ENCODE results near the gene GRHPR. TPM values are rescaled to one million over a fixed set of nuclear protein-coding genes. Genes with fewer than 3 reads are reported as not detected.
"Not testable (repeated sequence)": the region's sequence is repeated elsewhere in the genome, so short reads cannot be mapped to it uniquely, and the experiment has no call there.

GRHPR gene
- total RNA-seq, 1 donor from 2014 or later = 61.6 TPM

- DNase-seq = no peak
Observed at GRCh38 chr9:37423508-37423907, 1.0 kb downstream of the GRHPR start.

DNA sequence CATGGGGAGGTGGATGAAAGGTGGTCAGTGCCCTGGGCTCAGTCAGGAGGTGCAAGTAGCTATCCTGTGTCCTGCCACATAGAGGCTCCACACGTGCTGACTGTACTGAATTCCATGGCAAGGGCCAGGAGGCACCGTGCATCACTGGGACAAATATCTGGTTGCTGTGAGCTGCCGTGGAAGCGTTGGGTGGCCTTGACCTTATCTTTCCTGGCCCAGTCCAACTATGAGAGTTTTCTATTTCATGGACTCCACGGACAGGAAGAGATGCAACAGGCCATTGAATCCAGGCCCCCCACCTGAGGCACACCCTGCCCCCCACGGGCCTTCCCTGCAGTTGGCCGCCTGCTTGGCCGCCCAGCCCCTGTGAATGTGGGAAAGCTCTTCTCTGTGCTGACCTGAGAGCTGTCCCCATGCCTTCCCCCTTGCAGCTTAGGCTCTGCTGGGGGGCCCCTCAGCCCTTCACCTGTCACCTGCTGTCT, 1.7 kb downstream of the GRHPR start:
- DNase-seq = no peak

DNA sequence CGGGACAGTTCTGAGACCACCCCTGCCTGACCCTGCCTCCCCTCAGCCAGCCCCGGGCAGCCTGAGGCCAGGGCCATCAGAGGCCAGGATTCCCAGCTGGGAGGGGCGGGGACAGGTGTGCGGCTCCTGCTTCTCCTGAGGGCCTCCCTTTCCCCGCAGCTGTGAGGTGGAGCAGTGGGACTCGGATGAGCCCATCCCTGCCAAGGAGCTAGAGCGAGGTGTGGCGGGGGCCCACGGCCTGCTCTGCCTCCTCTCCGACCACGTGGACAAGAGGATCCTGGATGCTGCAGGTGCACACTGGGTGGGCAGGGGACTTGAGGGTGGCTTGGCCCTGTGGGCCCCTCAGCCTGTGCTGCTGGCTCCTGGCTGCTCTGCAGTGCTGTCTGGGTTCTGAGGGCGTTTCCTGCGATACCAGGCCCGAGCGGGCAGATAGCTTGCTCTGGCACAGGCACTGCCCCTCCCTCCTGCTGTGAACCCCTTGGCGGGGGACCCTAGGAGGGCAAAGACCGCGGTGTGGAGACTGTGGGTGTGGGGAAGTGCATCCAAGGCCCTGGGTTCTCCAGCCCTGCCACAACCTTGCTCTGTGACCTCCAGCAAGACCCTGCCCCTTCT, 2.3 kb downstream of the GRHPR start:
- no peak for DNase-seq

GRCh38 chr9:37425298-37425752, 2.8 kb downstream of the GRHPR start:
- no peak for DNase-seq

- not testable (repeated sequence) for DNase-seq
Observed at GRCh38 chr9:37426431-37426830, 3.9 kb downstream of the GRHPR start.

GRCh38 chr9:37426846-37427245, 4.3 kb downstream of the GRHPR start:
- DNase-seq = no peak

DNA sequence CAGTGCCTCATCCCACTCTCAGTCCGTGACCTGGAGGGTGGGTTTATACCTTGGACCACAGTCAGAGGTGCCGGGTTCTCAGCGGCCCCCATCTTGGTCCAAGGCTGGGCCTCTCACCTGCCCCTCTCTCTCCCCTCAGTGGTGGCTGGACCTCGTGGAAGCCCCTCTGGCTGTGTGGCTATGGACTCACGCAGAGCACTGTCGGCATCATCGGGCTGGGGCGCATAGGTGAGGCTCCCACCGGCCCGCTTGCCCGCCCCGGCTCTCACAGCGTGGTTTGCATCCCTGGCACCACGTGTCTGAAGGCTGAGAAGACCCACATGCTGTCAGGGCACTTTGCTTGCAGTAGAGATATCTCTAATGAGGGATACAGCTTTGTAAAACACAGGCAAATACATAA, 5.8 kb downstream of the GRHPR start:
- DNase-seq = no peak

- no peak for DNase-seq
Observed at GRCh38 chr9:37429441-37430285, 7.2 kb downstream of the GRHPR start.

DNA sequence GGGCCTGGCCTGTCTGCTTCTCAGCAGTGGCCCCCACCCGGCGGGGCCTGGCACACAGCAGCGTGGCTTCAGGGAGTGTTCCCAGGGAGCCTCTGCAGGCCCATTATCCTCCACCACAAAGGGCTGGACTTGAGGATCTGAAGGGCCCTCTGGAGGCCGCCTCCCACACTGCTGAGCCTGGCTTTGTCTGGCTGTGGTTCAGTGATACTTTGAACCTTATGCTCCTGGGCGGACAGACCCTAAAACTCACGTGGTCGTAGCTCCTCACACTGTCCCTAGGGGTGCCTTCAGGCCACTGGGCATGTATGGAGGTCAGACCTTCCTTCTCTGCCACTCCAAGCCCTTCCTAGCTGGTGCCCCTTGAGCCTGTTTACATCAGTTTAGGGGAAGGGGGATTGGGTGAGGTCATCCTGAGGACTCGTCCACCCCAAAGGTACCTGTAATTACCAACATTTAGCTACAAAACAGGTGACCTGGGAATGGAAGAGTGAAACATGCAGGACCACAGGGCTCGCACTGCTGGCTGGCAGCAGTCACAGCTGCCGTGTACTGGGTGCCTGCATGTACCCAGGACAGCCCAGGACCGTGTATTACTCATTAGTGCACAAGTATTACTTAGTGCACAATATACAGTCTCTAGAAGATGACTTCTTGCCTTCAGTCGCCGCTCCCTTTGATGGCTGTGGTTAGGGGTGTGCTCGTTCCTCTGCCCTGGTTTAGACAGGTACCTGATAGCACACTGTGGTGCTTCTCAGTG, 8.5 kb downstream of the GRHPR start:
- peak; percentile 45 for DNase-seq

DNA sequence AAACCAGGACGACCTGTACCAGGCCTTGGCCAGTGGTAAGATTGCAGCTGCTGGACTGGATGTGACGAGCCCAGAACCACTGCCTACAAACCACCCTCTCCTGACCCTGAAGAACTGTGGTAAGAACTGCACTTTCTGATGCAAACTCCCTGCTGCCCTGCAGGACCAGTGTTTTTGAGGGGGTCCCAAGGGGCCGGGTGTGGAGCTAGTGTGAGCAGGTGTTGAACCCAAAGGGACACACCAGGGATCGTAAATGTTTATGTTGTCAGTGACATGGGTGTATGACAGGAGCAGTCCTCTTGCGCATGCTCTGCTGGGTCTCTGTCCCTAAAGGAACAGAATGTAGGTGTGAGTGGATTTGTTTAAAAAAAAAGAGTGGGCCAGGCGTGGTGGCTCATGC, 9.5 kb downstream of the GRHPR start:
- DNase-seq = no peak

- peak; percentile 86 for DNase-seq
Observed at GRCh38 chr9:37433867-37434371, 11.4 kb downstream of the GRHPR start.

- no peak for DNase-seq
Observed at GRCh38 chr9:37436540-37436939, 14.0 kb downstream of the GRHPR start.

GRCh38 chr9:37437010-37437409, 14.5 kb downstream of the GRHPR start:
- DNase-seq = no peak

- DNase-seq = no peak
Observed at GRCh38 chr9:37437621-37438020, 15.1 kb downstream of the GRHPR start.

DNA sequence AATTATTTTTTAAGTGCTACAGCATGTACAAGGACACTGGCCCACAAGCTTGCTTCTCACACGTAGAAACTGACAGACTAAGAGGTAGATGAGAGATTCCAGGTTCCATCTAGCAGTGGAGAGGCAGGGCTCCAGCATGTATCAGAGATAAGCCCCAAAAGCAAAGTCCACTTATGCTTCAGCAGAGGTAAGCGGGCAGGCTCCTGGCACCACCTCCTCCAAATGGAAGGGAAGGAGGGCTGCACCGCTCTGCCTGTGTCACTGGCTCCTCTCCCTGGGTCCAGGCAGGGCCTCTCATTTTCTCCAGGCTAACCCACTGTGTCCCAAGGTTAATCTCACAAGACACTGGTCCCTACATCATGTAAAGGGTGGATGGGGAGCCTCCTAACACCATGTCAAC, 15.9 kb downstream of the GRHPR start:
- DNase-seq = no peak

DNA sequence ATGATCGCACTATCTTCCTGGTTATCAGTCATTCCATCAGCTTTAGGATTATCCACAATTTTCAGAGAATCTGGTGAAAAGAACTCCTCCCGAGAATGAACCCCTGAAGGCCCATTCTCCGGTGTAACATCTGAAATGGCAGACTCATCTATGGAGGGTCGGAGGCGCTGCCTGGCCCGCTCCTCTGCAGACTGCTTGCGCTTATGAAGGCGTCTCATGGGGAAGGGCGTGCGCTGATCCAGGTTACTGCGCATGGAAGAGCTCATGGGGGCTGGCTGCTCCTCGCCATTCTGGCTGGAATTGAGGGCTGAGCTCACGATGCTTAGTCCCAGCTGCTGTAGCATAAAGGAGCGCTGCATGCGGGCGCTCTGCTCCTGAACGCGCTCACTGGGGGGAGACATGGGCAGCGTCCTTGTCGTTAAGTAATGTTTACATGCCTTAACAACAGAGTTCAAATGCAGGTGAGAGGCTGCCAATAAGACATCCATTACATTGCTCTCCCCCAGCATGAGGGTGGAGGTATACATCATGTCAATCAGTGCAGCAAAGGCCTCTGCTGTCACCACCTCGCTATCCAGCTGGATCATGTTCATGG, 19.4 kb downstream of the GRHPR start:
- no peak for DNase-seq

GRCh38 chr9:37442556-37442955, 20.1 kb downstream of the GRHPR start:
- DNase-seq = no peak

DNA sequence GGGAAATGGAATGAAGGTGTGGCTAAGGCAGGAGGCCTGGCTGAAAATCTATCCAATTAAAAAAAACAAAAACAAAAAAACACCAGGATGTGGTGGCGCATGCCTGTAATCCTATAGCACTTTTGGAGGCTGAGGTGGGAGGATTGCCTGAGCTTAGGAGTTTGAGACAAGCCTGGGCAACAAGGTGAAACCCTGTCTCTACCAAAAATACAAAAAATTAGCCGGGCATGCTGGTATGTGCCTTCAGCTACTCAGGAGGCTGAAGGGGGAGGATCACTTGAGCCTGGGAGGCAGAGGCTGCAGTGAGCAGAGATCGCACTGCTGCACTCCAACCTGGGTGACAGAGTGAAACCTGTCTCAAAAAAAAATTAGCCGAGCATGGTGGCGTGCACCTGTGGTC, 21.1 kb downstream of the GRHPR start:
- no peak for DNase-seq

DNA sequence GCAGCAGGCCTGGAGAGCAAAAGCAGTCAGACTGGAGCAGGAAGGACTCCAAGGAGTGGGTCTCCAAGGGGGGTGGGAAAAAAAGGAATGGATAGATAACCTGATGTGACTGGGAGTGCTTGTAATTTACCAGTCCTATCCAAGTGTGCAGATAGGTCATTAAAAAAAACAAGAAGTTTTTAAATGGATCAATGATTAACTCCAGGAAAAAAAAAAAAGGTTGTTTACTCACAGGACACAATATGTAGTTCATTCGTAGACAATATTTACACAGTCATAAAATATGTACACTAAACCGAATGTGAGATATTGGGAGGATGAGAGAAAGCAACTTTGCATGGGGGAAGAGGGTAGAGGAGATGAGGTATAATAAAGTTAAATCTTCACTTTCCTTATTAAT, 22.4 kb downstream of the GRHPR start:
- no peak for DNase-seq

- no peak for DNase-seq
Observed at GRCh38 chr9:37445832-37446231, 23.3 kb downstream of the GRHPR start.

- DNase-seq = no peak
Observed at GRCh38 chr9:37446401-37446800, 23.9 kb downstream of the GRHPR start.

DNA sequence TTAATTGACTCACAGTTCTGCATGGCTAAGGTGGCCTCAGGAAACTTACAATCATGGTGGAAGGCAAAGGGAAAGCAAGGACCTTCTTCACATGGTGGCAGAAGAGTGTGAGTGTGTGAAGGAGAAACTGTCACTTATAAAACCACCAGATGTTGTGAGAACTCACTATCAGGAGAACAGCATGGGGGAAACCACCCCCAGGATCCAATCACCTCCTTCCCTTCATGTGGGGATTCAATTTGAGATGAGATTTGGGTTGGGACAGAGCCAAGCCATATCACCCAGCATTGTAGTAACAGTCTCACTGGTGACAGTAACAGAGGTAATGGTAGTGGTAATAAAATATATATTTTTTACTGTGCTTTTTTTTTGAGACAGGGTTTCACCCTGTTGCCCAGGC, 24.6 kb downstream of the GRHPR start:
- DNase-seq = no peak
